HL-60 (cell line): ENCODE results near the gene INVS.

Source experiments
- DNase-seq, 2 experiments: peaks; one replicate each; pipeline ENCODE4 v3.0.0-alpha.2; 2010 to 2020; ENCODE audit warnings: low read depth in 1 of 2, low spot score in 1 of 2
- H3K27ac ChIP-seq: fragments of 250-450 bp; sonication (Bioruptor Pico); replicated peaks from 2 replicates; pipeline ENCODE4 v1.5.1; 2020; ENCODE audit warnings: mild to moderate bottlenecking, moderate library complexity
- H3K27me3 ChIP-seq: fragments of 250-450 bp; sonication (Bioruptor Pico); 2 replicates; pipeline ENCODE4 v1.5.1; 2021; ENCODE audit warnings: mild to moderate bottlenecking, moderate library complexity; ENCODE audit not compliant: insufficient read depth, poor library complexity, severe bottlenecking
- H3K4me3 ChIP-seq: replicated peaks from 2 replicates; pipeline ENCODE4 v1.5.1; 2011; ENCODE audit warnings: mild to moderate bottlenecking, control low read depth, low read length; ENCODE audit not compliant: insufficient read depth
- GABPA ChIP-seq: IDR thresholded peaks from 2 replicates; pipeline ENCODE4 v1.6.1; 2012; ENCODE audit warnings: low read depth
- POLR2AphosphoS5 ChIP-seq: IDR thresholded peaks from 2 replicates; pipeline ENCODE4 v1.6.1; 2012; ENCODE audit warnings: low read depth
- SPI1 ChIP-seq: IDR thresholded peaks from 2 replicates; pipeline ENCODE4 v1.6.1; 2012; ENCODE audit warnings: low read depth, mild to moderate bottlenecking, borderline replicate concordance
- long read RNA-seq: library from polyadenylated mRNA; unstranded; transcript quantifications from one replicate; pipeline ENCODE4 v2.0.0, GENCODE V29; 2020
- TF ChIP-seq, protein P1 (sequence below): IDR thresholded peaks from one replicate; pipeline ENCODE4 v1.5.1; 2011; ENCODE audit warnings: low read length, control low read depth, inconsistent platforms; ENCODE audit not compliant: insufficient read depth
- TF ChIP-seq, protein P2 (sequence below): IDR thresholded peaks from 2 replicates; pipeline ENCODE4 v1.6.1; 2012; ENCODE audit warnings: low read depth; ENCODE audit not compliant: insufficient replicate concordance

INVS gene, protein sequence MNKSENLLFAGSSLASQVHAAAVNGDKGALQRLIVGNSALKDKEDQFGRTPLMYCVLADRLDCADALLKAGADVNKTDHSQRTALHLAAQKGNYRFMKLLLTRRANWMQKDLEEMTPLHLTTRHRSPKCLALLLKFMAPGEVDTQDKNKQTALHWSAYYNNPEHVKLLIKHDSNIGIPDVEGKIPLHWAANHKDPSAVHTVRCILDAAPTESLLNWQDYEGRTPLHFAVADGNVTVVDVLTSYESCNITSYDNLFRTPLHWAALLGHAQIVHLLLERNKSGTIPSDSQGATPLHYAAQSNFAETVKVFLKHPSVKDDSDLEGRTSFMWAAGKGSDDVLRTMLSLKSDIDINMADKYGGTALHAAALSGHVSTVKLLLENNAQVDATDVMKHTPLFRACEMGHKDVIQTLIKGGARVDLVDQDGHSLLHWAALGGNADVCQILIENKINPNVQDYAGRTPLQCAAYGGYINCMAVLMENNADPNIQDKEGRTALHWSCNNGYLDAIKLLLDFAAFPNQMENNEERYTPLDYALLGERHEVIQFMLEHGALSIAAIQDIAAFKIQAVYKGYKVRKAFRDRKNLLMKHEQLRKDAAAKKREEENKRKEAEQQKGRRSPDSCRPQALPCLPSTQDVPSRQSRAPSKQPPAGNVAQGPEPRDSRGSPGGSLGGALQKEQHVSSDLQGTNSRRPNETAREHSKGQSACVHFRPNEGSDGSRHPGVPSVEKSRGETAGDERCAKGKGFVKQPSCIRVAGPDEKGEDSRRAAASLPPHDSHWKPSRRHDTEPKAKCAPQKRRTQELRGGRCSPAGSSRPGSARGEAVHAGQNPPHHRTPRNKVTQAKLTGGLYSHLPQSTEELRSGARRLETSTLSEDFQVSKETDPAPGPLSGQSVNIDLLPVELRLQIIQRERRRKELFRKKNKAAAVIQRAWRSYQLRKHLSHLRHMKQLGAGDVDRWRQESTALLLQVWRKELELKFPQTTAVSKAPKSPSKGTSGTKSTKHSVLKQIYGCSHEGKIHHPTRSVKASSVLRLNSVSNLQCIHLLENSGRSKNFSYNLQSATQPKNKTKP
- long read RNA-seq, transcript INVS-201 (18 exons, 2,968 nt) = minor isoform, 6 of 85 reads
- long read RNA-seq, transcript INVS-202 (17 exons, 3,709 nt) = major isoform, 11 of 85 reads
- long read RNA-seq, partial matches to known transcripts = 31 of 85 reads
- long read RNA-seq, other reads (novel, unspliced or antisense) = 37 of 85 reads

DNA sequence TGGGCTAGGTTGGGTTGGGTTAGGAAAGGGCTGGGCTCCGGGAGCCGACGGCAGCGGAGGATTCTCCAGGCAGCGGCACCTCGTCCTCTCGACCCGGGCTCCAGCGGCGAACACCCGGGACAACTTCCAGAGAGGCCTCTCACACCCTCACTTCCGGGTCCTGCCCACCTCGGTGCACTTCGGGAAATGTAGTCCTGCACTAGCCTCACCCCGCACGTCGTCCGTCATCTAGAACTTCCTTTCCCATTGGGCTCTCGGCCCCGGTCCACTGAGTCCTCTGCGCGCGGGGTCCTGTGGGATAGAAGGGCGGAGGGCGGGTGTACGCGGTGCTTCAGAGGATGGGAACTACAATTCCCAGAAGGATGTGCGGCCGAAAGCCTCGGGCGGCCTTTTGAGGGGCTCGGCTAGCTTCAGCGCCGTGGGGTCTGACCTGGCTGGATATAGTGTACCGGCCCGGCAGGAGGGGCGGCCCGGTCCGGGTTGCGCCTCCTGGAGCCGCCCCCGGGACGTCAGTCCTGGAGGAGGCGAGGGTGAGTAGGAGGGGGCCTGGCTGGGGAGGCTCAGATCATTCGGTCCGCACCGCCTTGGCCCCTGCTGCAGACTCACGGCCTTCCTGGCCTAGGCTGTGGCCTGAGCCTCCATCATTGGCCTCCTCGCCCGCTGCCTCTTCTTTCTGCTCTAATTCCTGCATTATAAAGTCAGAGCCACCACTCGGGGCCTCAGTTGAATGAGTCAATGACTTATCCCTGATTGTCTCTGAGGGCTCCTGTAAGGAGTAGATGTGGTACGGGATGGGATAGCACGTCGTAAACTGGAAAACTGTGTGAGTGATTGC lies at the start of gene INVS, which contains the start of gene ERP44:
INVS (plus strand) TSS at position 357 of the 835 bp plus-strand sequence. CDS start 5,279 bp downstream, outside the sequence.
ERP44 (minus strand) TSS at position 114 of the 835 bp plus-strand sequence. CDS start 160 bp downstream, outside the sequence.
- DNase-seq = peak; percentile 94 to 99
- no peaks in the 10 kb centered on the region for H3K27me3 ChIP-seq
- H3K27ac ChIP-seq = peak within 1 kb of the TSS; percentile 75
- peak within 1 kb of the TSS; percentile 98 for H3K4me3 ChIP-seq
- peak; percentile 58; the same call in 1 of the 2 replicates for TF ChIP-seq POLR2AphosphoS5
- peak; percentile 65; the same call in 1 of the 2 replicates for TF ChIP-seq SPI1
- TF ChIP-seq GABPA = peak; percentile 88
- TF ChIP-seq, protein P1, sequence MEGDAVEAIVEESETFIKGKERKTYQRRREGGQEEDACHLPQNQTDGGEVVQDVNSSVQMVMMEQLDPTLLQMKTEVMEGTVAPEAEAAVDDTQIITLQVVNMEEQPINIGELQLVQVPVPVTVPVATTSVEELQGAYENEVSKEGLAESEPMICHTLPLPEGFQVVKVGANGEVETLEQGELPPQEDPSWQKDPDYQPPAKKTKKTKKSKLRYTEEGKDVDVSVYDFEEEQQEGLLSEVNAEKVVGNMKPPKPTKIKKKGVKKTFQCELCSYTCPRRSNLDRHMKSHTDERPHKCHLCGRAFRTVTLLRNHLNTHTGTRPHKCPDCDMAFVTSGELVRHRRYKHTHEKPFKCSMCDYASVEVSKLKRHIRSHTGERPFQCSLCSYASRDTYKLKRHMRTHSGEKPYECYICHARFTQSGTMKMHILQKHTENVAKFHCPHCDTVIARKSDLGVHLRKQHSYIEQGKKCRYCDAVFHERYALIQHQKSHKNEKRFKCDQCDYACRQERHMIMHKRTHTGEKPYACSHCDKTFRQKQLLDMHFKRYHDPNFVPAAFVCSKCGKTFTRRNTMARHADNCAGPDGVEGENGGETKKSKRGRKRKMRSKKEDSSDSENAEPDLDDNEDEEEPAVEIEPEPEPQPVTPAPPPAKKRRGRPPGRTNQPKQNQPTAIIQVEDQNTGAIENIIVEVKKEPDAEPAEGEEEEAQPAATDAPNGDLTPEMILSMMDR = no peak

DNA sequence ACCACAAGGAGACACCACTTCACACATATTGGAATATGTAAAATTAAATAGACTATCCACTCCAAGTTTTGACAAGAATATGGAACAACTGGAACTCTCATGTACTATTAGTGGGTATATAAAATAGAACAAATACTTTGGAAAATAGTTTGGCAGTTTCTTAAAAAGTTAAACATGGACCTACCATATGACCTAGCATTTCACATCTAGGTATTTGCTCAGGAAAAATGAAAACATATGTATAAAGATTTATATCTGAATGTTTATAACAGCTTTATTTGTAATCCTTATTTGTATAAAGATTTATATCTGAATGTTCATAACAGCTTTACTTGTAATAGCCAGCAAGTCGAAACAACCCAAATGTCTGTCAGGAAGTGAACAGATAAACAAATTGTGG lies 49.5 kb upstream of the INVS start:
- Histone ChIP-seq H3K4me3 (no peak overlapping the region), H3K27me3 (no peaks in the 10 kb centered on the region), H3K27ac (no peak overlapping the region)
- no peak for DNase-seq
- TF ChIP-seq, protein P1 = no peak
- TF ChIP-seq POLR2AphosphoS5 (no peak), GABPA (no peak), SPI1 (no peak)
- TF ChIP-seq, protein P2, sequence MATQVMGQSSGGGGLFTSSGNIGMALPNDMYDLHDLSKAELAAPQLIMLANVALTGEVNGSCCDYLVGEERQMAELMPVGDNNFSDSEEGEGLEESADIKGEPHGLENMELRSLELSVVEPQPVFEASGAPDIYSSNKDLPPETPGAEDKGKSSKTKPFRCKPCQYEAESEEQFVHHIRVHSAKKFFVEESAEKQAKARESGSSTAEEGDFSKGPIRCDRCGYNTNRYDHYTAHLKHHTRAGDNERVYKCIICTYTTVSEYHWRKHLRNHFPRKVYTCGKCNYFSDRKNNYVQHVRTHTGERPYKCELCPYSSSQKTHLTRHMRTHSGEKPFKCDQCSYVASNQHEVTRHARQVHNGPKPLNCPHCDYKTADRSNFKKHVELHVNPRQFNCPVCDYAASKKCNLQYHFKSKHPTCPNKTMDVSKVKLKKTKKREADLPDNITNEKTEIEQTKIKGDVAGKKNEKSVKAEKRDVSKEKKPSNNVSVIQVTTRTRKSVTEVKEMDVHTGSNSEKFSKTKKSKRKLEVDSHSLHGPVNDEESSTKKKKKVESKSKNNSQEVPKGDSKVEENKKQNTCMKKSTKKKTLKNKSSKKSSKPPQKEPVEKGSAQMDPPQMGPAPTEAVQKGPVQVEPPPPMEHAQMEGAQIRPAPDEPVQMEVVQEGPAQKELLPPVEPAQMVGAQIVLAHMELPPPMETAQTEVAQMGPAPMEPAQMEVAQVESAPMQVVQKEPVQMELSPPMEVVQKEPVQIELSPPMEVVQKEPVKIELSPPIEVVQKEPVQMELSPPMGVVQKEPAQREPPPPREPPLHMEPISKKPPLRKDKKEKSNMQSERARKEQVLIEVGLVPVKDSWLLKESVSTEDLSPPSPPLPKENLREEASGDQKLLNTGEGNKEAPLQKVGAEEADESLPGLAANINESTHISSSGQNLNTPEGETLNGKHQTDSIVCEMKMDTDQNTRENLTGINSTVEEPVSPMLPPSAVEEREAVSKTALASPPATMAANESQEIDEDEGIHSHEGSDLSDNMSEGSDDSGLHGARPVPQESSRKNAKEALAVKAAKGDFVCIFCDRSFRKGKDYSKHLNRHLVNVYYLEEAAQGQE = no peak

DNA sequence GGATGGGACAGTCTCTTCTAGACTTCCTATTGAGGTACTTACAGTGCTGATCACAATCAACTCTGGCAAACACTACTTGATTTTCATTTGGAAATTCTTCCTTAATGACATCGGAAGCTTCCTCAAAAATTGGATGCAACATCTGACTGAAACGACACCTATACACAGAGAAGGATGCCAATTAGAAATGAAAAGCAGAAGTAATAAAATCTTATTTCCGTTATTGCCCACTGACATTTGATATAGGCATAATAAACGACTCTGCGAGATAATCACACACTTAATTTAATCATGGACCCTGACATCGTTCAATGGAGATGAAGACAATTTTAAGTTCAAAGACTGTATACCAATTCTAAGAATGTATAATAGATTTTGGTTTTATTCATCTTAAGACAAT lies 46.7 kb upstream of the INVS start:
- no peak for DNase-seq
- Histone ChIP-seq H3K27me3 (no peaks in the 10 kb centered on the region), H3K4me3 (no peak overlapping the region), H3K27ac (no peak overlapping the region)
- TF ChIP-seq, protein P2 = no peak
- TF ChIP-seq SPI1 (no peak), POLR2AphosphoS5 (no peak), GABPA (no peak)
- TF ChIP-seq, protein P1 = no peak
